HFF-Myc (cell line): Measurements from ENCODE around the gene PSMG3.
A peak's percentile ranks its signal among the peaks of the same experiment; 100 is the strongest.

ENCODE experiments used
- DNase-seq: peaks from one replicate; pipeline ENCODE4 v3.0.0-alpha.2; 2011; ENCODE audit warnings: low read depth; ENCODE audit errors: extremely low read depth
- H3K4me3 ChIP-seq: replicated peaks from 2 replicates; pipeline ENCODE4 v1.5.1; 2011; ENCODE audit warnings: low read depth, mild to moderate bottlenecking, control low read depth, low read length
- CTCF ChIP-seq: IDR thresholded peaks from 2 replicates; pipeline ENCODE4 v1.5.1; 2012; ENCODE audit warnings: mild to moderate bottlenecking, low read depth, low read length, control low read depth; ENCODE audit errors: missing control alignments

The PSMG3 gene

GRCh38 chr7:1533255-1533546, 36.6 kb downstream of the PSMG3 start:
- TF ChIP-seq CTCF: no peak
- no peak for DNase-seq
- peak overlapping the region; percentile 70 for H3K4me3 ChIP-seq

- DNase-seq: peak; percentile 77
- H3K4me3 ChIP-seq: peak overlapping the region; percentile 70
- TF ChIP-seq CTCF: no peak
These were observed 37.2 kb downstream of the PSMG3 start for GRCh38 chr7:1532456-1533254.

- peak overlapping the region; percentile 70 for H3K4me3 ChIP-seq
- no peak for TF ChIP-seq CTCF
- DNase-seq: no peak
These were observed 37.8 kb downstream of the PSMG3 start for GRCh38 chr7:1531979-1532455.

GRCh38 chr7:1531263-1531978, 38.4 kb downstream of the PSMG3 start:
- no peak for TF ChIP-seq CTCF
- DNase-seq: no peak
- peak overlapping the region; percentile 70 for H3K4me3 ChIP-seq

DNA sequence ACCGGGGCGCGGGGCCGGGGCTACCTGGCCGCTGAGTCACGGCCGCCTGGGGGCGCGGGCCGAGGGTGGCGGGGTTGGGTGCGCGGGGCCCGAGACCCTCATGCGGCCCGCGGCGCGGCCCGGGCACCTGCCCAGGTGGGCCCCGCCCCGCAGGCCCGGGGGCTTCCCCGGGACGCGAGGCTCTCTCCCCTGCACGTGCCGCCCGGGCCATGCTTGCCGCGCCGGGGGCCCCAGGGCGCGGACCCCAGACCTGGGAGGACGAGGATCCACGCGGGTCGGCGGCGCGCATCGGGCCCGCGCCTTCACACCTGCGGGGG, 38.9 kb downstream of the PSMG3 start:
- no peak for TF ChIP-seq CTCF
- DNase-seq: no peak
- H3K4me3 ChIP-seq: peak overlapping the region; percentile 70

DNA sequence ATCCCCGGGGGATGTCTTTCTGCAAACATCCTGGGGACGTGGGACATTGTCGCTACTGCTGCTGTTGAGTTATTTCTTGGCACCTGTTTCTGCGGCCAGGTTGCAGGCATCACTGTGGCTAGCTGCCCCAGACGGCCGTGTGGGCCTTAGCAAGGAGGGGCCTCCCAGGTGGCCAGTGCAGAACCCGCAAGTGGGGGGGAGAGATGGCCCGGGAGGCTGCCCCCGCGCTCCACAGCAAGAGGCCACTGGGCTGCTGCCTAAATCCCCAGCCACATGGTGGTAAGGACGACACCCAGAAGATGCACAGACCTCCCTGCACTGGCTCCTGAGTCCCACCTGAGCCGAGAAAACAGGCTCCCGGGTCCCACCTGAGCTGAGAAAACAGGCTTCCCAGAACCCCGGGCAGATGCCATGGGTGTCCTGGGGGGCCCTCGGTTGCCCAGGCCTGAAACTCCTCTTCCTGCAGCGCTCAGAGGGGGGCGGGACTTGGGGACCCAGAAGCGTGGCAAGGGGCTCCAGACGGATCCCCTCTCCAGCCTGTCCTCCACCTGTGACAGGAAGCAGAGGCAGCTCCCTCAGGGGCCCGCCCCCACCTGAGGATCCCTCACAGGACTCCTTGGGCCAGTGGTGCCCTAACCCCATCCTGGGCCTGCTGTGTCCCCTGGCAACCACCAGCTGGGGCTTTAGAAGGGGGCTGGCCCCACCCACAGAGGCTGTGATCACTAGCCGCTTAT, 40.3 kb downstream of the PSMG3 start:
- DNase-seq: no peak
- no peak overlapping the region for H3K4me3 ChIP-seq
- no peak for TF ChIP-seq CTCF
